AG09309 (cell line): ENCODE results near the gene PIP4P1.
A peak's percentile ranks its signal among the peaks of the same experiment; 100 is the strongest.

Experiments
- DNase-seq: peaks from one replicate; pipeline ENCODE4 v3.0.0-alpha.2; 2010; ENCODE audit warnings: low read depth
- H3K4me3 ChIP-seq: 2 replicates; pipeline ENCODE4 v1.5.1; 2011; ENCODE audit warnings: mild to moderate bottlenecking, low read depth, low read length, moderate library complexity; ENCODE audit not compliant: control insufficient read depth
- TF ChIP-seq, protein P1 (sequence below): IDR thresholded peaks from 2 replicates; pipeline ENCODE4 v1.5.1; 2011; ENCODE audit warnings: mild to moderate bottlenecking, low read depth, low read length, inconsistent platforms; ENCODE audit not compliant: insufficient read depth, control insufficient read depth; ENCODE audit errors: missing control alignments

The PIP4P1 gene

GRCh38 chr14:20468764-20469241 is 7.6 kb upstream of the PIP4P1 start:
- TF ChIP-seq, protein P1, sequence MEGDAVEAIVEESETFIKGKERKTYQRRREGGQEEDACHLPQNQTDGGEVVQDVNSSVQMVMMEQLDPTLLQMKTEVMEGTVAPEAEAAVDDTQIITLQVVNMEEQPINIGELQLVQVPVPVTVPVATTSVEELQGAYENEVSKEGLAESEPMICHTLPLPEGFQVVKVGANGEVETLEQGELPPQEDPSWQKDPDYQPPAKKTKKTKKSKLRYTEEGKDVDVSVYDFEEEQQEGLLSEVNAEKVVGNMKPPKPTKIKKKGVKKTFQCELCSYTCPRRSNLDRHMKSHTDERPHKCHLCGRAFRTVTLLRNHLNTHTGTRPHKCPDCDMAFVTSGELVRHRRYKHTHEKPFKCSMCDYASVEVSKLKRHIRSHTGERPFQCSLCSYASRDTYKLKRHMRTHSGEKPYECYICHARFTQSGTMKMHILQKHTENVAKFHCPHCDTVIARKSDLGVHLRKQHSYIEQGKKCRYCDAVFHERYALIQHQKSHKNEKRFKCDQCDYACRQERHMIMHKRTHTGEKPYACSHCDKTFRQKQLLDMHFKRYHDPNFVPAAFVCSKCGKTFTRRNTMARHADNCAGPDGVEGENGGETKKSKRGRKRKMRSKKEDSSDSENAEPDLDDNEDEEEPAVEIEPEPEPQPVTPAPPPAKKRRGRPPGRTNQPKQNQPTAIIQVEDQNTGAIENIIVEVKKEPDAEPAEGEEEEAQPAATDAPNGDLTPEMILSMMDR, result no peak
- no peak for DNase-seq

GRCh38 chr14:20460458-20461224 is 593 bp downstream of the PIP4P1 start:
- no peak for DNase-seq

More at GRCh38 chr14:20468764-20469241, 7.6 kb upstream of the PIP4P1 start:
- H3K4me3 ChIP-seq, result peak overlapping the region; percentile 92

DNA sequence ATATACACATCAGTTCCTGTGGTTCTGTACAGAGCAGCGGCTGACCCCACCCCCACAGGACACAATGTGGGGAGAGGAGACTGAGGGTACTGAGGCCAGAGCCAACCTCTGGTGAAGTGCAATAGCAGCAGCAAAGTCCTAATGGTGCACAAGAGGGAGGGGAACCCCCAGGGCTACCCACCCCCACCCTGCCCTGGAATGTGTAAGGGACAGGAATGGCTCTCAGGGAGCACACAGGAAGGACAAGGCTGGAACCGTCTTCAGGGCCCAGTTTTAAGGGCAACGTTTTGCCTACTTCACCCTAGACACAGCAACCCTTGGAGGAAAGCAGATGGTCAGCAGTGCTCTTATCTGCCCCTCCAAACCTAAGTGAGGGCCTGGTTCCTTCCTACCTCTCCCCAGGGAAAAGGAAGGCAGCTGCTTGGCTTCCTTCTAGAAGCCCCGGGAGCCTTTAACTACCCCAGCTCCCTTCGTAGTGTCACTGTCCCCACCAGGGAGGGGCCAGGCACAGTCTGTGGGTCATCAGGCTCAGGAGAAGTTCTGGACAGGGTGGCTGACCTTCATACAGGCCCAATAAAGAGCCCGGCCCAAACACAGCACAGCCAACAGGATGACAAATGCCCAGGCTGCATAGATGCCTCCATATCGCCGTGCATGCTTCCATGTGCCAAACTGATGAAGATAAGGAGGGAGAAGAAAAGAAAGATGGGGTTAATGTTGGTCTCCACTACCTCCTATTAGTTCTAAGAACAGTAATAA is 3.0 kb downstream of the PIP4P1 start:
- DNase-seq, result no peak
- no peak overlapping the region for H3K4me3 ChIP-seq
- TF ChIP-seq, protein P1, result no peak

More at GRCh38 chr14:20460458-20461224, 593 bp downstream of the PIP4P1 start:
- H3K4me3 ChIP-seq, result peak overlapping the region; percentile 59
- TF ChIP-seq, protein P1, result no peak

GRCh38 chr14:20456971-20457370 is 4.3 kb downstream of the PIP4P1 start:
- TF ChIP-seq, protein P1, result no peak
- no peak for DNase-seq
- no peak overlapping the region for H3K4me3 ChIP-seq

GRCh38 chr14:20455355-20456300 is 5.6 kb downstream of the PIP4P1 start:
- peak overlapping the region; percentile 88 for H3K4me3 ChIP-seq
- DNase-seq, result peak; percentile 66
- TF ChIP-seq, protein P1, result no peak
